Measurements from ENCODE around the gene SAMD4A. TPM values are rescaled to one million over a fixed set of nuclear protein-coding genes. Genes with fewer than 3 reads are reported as not detected.

The SAMD4A gene
- total RNA-seq, 1 experiment from 2014 or later, result 17.8 TPM

GRCh38 chr14:54761835-54762234 lies 194.9 kb downstream of the SAMD4A start:
- DNase-seq (ENCODE audit: low read depth), result no peak

GRCh38 chr14:54762296-54762695 lies 195.4 kb downstream of the SAMD4A start:
- DNase-seq (ENCODE audit: low read depth), result no peak

- DNase-seq (ENCODE audit: low read depth), result no peak
Observed at GRCh38 chr14:54763761-54764160, 196.8 kb downstream of the SAMD4A start.

DNA sequence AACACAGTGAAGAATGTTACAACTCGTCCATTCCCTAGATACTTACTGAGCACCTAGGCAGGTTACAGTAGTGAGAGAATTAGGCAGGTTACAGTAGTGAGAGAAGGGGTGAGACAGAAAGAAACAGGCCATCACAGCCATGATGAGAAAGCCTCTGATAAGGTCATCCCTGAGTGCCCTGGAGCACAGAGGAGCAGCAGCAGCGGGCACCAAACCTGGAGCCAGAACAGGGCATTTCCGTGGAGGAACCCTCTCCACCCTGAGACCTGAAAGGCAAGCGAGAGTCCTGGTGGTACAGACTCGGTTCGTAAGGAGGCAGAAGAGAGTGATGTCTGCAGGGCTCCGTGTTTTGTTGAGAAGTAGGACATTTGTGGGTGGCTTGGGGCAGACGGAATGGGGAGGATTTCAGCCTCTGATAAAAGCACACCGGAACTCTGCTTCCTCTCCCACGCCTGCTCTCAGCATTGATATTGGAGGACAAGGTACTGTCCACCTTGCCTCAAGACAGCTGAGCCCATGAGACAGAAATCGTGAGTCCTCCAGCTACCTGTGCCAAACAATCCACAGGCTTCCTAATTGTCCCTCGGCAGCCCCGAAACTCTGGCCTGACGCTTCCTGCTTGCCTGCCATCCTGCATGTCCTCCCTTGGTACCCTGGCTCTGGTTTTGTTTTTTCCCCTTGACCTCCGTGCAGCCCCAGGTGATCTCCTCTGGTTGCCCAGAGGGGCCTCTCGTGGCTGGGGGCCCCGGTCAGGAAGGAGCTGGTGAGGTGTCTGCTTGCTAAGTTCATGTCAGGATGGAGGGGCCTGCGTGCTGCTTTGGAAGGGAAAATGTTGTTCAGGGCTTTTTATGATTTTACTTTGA lies 199.6 kb downstream of the SAMD4A start:
- no peak for DNase-seq (ENCODE audit: low read depth)

DNA sequence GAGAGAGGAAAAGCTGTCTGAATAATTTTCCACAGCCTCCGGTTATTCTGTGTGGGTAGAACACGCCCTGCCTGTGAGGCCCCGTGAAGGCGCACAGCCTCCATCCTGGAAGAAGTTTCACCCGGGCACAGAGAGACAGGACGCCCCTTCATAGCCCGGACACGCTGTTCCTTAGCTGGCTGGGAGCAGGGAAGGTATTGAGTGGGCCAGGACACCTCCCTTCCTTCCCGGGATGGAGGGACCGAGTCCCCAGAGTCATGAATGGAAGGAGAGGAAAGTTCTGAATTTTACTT lies 200.2 kb downstream of the SAMD4A start:
- DNase-seq (ENCODE audit: low read depth), result no peak

DNA sequence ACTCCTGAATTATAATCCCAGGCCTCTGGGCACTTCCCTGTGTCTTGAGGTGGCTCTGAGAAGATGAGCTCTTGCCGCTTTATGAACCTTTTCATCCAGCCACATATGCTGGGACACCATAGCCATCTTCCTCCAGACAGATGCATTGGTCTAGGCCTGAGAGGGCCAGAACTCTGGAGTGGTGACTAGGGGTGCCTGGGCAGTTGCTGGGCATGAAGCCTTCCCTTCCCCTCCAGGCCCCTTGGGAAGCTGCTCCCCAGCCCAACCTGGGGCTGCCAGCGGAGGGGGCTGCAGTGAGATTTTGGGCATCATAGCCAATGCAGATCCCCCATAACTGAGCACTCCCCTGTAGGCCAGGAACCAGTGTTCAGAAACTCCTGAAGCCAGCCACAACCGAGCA lies 200.5 kb downstream of the SAMD4A start:
- no peak for DNase-seq (ENCODE audit: low read depth)

GRCh38 chr14:54768501-54769129 lies 201.7 kb downstream of the SAMD4A start:
- no peak for DNase-seq (ENCODE audit: low read depth)

GRCh38 chr14:54769951-54770863 lies 203.3 kb downstream of the SAMD4A start:
- no peak for DNase-seq (ENCODE audit: low read depth)

- no peak for DNase-seq (ENCODE audit: low read depth)
Observed at GRCh38 chr14:54771411-54772027, 204.6 kb downstream of the SAMD4A start.

- DNase-seq (ENCODE audit: low read depth), result peak; percentile 22
Observed at GRCh38 chr14:54772451-54772881, 205.5 kb downstream of the SAMD4A start.

GRCh38 chr14:54773171-54774006 lies 206.5 kb downstream of the SAMD4A start:
- DNase-seq (ENCODE audit: low read depth), result peak; percentile 99

DNA sequence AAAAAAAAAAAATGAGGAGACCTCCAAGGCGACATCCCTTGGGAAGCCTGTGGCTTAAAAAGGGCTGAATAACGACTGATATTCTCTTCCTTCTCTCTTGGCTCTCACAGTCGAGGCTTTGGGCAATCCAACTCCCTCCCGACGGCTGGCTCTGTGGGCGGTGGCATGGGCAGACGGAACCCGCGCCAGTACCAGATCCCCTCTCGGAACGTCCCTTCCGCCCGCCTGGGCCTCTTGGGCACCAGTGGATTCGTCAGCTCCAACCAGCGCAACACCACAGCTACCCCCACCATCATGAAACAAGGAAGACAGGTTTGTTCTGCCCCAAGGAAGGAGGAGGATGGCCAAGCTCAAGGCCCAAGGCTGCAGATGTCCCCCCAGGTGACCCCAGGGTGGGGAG lies 207.9 kb downstream of the SAMD4A start:
- no peak for DNase-seq (ENCODE audit: low read depth)

GRCh38 chr14:54775486-54776140 lies 208.7 kb downstream of the SAMD4A start:
- no peak for DNase-seq (ENCODE audit: low read depth)

- peak; percentile 78 for DNase-seq (ENCODE audit: low read depth)
Observed at GRCh38 chr14:54776361-54777001, 209.6 kb downstream of the SAMD4A start.

DNA sequence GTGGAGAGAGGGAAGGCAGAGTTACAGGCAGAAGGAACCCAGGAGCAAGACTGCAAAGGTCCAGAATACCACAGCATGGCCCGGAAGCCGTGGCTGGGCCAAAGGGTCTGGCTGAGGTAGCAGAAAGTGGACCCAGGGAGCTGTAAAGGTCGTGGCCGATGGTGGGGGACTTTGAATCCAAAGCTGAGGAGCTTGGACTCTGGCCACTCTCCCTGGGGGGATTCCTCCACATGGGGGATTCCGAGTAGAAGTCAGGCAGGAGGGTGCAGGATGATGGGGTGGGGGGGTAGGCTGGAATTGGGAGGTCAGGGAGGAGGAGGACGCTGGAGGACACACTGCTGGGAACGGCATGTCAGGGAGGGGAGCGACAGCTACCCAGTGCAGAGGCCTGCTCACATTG lies 210.5 kb downstream of the SAMD4A start:
- DNase-seq (ENCODE audit: low read depth), result no peak

- DNase-seq (ENCODE audit: low read depth), result no peak
Observed at GRCh38 chr14:54778618-54779345, 211.9 kb downstream of the SAMD4A start.

GRCh38 chr14:54781080-54781479 lies 214.2 kb downstream of the SAMD4A start:
- no peak for DNase-seq (ENCODE audit: low read depth)

GRCh38 chr14:54781961-54782750 lies 215.2 kb downstream of the SAMD4A start:
- DNase-seq (ENCODE audit: low read depth), result no peak

Measured in Daoy (cell line).